Hematopoietic multipotent progenitor cell treated with erythropoietin and hydrocortisone succinate and interleukin-3 and kit ligand, for 4 days (in vitro differentiated cells): Measurements from ENCODE around the gene DENND1A.
"Not testable (repeated sequence)": the region's sequence is repeated elsewhere in the genome, so short reads cannot be mapped to it uniquely, and the experiment has no call there.

Experiments
- DNase-seq: peaks from one replicate; pipeline ENCODE4 v3.0.0-alpha.2; 2015

The DENND1A gene

DNA sequence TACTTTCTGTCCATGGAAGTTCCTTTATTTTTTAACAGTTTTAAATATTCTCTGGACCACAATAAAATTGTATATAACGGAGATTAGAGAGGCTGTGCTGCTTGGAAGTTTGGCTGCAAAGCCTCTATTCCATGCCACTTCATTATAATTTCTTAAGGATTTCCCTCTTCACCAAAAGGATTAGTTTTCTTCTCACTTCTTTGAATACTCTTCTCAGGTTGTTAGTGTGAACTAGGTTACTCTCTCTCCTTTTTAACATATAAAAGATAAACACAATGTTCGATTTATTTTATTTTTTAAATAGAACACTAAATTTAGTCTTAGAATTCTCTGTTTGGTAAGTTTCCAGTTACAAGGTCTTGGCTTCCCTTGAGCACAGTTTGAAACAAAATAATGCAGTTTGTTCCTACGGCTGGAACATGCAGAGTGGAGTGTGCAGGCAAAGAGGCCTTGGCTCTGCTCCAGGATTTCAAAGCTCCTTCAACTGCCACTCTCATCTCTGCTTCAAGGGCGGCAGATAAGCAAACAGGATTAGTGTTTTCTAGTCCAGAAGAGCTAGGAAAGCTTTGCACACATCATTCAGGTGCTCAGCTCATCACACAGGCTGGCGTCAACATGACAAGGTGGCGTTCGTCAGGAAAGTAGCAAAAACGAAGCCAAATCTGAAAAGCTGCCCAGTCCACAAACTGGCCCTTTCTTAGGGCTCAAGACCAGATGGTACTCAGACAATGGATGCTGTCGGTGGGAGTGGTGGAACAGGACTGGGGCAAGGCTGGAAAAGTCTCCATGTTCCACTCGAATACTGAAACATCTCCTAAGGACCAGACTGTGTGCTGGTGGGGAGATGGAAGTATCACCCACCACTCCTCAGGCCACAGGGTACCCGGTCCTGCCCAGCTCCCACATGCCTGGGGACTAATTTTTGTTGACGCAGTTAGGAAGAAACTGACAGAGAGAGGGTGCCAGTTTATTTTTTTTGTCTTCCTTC, 287.3 kb downstream of the DENND1A start:
- peak; percentile 61 for DNase-seq

DNA sequence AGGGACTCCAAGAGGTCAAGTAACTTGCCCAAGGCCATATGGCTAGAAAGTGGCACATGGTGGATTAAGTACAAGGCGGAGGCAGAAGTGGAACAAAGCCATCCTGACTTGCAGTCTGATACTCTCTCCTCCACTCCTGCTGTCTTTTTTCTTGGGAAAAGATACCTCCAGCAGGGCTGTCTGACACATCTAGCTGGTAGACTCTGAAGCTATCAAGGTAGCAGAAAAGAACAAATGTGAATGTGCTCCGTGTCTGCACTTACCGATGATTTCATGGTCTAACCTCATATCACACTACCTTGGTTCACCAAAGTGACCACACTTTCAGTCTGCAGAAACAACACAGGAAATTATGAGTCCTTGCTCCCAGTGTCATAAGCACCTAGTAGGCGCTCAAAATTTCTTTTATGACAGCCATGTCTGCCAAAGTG, 289.1 kb downstream of the DENND1A start:
- no peak for DNase-seq

DNA sequence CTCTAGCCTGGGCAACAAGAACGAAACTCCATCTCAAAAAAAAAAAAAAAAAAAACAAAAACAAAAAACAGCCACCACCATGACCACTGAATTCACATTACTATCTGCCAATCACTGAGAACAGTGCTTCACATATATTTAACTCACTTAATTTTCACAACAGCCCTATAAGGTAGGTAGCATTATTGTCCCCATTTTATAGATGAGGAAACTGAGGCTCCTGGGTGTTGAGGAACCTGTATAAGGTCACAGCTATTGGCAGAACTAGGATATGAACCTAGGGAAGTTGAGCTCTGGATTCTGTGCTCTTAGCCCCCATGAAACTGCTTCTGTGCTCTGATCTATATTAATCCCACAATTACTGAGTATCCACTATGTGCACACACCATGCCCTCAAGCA, 290.2 kb downstream of the DENND1A start:
- no peak for DNase-seq

DNA sequence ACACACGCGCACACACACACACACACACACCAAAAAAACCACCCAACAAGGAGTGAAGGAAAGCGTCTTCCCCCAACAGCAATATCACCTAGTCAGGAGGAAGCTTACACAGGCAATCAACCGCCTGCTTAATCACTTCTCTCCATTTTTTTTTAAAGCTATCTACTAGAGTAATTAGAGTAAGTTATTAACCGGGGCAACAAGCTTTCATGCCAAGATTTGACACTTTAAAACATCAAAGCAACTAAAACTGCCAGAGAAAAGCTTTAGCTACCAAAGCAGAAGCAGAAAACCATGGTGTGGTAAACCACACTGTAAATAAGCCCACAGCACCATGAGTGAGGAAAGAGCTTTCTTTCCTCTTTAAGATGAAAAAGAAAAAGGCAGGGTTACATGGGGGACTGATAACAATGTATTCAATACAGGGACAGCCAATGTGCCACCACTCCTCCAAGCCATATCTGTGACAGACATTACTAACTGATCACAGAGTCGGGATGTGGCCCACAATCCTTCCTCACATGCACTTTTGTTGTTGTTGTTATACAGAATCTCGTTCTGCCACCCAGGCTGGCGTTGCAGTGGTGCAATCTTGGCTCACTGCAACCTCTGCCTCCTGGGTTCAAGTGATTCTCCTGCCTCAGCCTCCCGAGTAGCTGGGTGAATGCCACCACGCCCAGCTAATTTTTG, 291.8 kb downstream of the DENND1A start:
- DNase-seq: peak; percentile 90

DNA sequence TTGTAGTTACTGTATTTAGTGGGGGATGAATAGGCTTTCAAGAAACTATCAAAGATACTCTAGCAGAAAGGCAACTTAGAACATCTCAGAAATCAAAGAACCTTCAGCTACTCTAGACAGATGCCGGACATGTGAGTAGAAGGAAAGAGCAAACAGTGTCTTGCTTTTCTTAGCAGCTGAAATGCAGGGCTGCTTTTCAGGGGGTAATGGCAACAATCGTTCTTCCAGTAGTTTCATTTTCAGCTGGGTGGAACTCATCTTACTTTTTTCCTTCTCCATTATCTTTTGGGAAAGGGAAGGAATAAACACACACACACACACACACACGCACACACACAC, 292.4 kb downstream of the DENND1A start:
- peak; percentile 11 for DNase-seq

DNA sequence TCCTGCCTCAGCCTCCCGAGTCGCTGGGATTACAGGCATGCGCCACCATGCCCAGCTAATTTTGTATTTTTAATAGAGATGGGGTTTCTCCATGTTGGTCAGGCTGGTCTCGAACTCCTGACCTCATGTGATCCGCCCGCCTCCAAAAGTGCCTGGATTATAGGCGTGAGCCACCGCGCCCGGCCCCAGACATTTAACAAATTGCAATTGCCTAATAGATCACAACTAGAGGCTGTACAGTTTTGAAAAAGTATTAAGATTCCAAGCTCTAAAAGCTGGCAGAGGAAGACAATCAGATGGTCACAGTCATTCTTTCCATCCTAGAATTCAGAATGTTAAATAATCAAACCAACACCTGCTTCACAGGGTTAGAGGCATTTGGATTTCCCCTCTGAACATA, 293.1 kb downstream of the DENND1A start:
- not testable (repeated sequence) for DNase-seq

DNA sequence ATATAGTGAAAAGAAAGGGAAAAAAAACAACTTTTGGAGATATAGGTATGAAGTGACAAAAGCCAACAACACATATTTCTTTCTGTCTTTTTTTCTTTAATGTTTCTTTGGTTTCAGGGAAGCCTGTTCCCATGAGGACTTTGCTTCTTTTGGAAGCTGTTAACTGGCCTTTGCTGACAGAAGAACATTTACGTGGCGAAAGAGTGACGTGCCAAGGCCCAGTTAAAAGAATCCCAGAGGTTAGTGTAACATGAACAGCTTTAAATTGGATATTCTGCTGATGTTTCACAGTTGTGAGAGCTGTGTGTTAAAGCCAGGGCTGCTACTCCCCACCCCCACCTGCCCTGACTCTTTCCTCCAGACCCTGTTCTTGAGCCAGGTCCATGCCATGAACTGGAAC, 298.1 kb downstream of the DENND1A start:
- no peak for DNase-seq

DNA sequence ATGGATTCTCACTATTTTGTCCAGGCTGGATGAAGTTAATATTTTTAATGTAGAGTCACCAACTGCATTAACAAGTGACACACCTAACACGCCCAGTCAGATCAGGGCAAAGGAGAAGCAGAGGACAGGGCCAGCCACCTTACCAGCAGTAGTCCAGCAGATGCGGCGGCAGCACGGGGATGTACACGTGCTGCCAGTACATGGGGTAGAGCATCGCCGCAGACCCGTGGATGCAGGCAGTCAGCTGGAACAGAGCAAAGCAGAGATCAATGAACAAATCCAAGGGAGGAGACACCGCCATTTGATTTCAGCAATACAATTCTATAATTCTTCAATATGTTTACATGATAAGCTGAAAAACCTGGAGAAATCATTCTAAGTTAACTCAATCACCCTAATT, 299.7 kb downstream of the DENND1A start:
- DNase-seq: no peak

DNA sequence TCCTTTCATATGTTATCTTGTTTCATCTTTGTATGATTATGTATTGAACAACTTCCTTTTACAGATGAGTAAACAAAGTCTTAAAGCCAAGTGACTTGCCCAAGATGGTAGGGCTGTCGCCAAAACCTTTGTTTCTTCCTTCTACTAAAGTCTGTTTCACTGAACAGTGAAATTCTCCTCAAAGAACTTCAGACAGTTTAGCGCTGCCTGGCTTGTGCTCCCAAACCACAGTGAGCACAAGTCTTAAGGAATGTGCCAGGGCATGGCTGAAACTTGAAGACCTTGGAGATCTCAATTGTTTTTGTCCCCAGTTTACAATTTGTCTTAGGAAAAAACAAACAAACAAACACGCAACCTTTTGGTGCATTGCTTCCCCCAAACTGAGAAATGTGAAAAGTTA, 300.4 kb downstream of the DENND1A start:
- no peak for DNase-seq

DNA sequence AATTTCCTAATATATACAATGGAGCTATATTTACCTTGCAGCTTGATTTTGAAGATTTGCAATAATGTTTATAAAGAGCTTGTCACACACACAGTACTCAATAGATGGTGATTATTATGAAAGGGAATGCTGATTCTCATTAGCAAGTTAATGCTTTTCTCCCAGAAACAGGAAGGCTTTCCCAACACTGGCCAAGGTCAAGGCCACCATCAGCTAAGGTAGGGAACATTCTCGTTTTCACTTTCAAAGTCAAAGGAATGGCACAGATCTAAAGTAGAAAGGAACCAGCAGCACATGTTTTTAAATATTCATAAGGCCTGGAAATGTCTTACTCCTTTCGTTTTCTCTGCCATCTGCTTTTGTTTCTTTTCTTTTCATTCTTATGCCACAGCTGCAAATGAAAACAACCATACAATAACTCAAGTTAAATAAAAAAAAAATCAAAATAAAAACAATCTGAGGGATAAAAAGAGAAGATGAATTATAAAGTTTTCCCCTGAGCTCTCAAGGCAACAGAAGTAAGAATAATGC, 307.1 kb downstream of the DENND1A start:
- DNase-seq: no peak

DNA sequence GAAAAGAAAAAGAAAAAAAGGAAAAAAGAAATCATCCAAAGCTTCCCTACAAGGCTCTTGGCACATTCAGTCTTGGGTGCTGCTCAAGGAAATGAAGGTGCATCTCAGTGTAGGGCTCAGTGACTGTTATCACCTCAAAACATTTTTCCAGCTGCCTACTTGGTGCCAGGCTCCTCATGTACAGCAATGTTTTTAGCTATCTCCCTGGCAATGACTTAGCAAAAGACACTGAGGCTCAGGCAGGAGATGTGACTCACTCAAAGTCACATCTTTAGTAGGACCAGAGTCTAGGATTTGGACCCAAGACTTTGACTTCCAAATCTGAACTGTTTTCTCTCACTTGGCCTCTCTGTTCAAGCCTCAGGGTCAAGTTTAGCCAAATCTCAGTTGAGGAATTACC, 309.7 kb downstream of the DENND1A start:
- peak; percentile 57 for DNase-seq

DNA sequence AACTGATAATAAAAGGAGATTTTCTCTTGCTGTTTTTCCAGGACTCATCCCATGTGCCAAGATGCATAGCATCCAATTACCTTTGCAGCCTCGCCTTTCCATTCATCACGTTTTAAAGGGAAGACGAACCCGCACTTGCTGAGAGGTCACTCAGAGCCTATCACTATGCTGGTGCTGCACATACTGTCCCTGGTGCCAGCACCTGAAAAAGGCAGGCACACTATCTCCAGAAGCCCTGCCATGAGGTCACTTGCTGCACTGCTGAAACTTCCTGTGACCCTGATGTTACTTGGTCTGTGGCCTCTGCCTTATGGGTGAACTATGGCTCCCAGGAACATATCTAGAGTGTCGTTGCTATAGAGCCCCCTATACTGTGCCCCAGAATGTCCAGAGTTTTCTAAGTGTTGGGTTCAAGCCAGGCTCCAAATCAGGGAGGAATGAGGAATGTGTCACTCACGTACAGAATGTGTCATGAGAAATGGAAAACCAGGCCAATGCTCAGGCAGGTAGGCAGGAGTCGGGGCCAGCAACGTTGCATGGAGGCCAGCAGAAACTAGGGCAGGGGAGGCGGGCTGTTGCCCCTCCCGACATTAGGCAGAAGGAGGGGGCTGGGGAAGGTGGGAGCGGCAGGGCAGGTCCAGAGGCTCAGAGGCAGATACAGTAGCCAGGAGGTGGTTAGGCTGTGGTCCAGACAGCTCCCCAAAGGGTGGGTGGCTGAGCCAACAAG, 311.8 kb downstream of the DENND1A start:
- DNase-seq: no peak

DNA sequence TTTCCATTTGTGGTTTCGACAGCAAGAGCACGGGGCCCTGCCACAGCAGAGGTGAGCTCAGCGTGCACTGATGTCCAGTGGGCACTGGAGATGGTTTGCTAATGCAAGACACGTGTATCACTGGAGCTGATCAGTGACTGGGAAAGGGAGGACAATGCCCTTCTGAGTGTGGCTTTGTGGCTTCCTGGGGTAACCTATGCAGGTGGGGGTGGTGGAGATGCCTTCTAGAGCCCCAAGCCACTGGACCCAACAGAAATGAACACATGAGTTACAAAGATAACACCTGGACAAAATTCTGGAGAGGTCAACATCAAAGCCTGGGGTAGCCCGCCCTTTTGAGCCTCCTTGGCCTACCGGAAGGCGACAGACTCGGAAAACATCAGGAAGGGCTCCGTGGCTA, 312.6 kb downstream of the DENND1A start:
- no peak for DNase-seq

DNA sequence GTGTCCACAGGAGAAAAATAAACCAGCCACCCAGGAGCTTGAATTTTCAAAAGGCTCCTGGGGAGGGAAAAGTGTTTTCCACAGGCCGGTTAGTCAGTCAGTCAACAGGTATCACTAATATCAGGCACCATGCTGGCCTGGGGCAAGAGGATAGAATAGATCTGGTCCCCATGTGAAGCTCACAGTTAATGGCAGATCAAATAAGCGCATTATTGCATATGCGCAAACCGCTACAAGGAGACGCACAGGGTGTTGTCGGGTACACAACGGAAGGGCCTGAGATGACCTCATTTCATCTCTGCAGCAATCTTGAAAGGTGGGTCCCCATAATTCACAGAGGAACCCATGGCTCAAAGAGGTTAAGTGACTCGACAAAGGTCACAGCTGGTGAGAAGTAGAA, 313.2 kb downstream of the DENND1A start:
- DNase-seq: no peak

DNA sequence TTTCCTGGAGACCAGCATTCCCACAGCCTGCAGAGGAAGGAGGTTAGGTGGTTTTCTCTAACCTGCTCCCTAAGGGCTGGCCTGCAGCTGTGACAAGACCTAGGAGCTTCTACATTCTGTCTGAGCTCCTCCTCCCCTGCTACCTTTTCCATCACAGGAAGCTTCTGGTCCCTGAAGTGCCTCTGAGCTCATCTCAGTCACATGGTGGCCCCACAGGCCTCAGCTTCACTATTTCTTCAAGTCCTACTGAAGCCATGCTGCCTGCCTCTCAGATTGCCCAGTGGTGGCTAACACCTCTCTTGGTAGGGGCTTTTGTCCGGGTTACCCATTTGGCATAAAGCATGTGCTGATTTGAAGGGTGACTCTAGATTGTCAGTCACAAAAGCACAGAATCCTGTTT, 314.5 kb downstream of the DENND1A start:
- peak; percentile 8 for DNase-seq

DNA sequence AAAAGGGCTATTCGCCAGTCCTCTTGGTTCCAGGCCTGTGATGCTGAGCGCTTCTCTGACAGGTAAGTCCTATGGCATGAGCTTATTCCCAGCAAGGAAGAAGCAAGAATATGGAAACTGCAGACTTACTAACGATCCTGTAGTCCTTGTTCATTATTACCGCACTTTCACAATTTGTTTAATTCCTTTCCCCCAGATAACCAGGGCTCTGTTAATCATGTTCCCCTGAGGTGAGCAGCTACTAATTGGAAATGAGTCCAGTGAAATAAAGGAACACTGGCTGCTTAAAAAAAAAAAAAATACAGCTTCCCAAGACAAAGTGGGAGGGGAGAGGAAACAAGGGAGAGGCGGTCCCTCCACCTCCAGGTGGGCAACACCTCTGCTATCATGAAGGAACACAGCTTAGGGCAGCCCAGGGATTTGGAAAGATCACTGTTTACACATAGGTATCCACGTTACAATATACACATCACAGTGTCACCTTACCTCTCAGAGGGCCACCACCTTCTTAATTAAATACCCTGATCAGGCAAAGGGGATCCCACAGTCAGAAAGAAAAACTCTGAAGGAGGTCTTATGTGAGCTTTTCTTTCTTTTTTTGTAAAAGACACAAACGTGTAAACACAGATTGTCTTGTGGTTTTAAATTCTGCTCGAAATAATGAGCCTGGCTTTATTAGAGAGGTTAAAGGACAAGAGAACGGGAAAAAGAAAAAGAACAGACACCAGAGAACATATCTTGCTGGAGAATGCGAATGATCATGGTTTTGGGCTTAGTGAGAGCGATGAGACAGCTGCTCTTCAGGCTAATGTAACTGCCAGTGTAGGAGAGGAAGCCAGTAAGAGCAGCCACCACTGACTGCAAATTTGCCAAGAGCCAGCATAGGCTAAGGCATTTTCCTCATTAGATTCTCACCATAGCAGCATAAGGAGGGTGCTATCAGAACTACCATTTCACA, 315.3 kb downstream of the DENND1A start:
- no peak for DNase-seq

DNA sequence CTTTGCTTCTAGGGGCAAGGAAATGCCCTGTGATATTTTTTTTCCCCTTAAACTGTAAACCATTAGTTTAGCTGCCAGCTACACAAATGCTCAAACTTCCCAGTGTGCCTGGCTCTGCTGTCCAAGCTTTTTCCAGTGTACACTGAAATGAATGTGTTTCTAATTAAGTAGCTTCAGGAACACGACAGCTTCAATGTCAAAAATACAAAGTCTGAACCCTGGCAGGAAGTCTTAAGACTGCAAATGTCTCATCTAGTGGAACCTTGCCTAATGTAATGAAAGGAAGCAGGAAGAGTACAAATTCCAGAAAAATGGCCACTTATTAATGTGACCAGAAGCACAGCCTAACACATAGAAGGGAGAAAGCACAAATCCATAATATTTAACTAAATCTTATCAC, 318.7 kb downstream of the DENND1A start:
- no peak for DNase-seq

DNA sequence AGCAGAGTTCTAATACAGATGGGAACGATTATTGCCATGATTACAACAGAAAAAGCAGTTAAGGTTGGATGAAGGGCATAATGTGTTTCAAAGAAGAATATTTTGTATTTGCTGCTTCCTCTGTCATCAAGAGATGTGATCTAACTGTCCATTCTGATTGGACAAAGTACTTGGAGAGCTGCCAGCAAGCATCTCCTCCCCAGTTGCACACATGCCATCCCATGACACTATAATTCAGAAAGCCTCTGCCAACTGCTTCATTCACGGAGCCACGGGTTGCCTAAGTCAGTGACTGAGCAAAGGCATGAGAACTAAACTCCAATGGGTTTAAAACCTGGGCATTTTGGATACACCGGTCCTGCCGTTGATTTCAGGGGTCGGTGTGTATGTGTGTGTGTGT, 320.1 kb downstream of the DENND1A start:
- DNase-seq: peak; percentile 34

DNA sequence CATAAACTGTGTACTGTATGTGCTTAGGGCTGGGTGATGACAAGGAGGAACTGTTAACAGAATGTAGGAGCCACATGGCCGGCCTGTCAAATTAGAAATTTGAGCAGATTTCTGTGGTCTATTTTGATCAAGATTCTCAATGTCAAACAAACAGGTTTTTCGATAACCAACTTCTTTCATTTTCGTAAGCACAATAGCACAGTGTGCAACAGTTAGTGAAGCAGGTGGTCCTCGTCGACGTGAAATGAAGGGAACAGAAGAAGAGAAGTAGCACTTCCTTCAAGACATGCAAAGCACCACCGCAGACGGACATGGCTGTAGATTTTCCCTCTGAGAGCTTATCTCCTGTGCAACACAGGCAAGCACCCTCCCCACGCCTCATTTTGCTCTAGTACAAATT, 321.8 kb downstream of the DENND1A start:
- peak; percentile 18 for DNase-seq

DNA sequence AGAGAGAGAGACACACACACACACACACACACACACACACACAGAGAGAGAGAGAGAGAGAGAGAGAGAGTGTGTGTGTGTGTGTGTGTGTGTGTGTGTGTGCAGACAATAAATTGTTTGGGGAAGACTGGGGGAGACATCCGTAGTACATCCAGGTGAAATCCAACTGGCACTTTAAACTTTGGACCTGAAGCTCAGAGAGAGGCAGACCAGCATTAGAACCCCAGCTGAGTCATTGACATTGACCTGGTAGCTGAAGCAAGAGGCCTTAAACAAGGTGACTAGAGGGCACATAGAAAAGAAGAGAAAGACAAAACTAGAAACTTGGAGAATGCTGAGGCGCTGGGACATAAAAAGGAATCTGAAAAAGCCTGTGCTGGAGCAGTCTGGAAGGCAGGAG, 322.4 kb downstream of the DENND1A start:
- no peak for DNase-seq

DNA sequence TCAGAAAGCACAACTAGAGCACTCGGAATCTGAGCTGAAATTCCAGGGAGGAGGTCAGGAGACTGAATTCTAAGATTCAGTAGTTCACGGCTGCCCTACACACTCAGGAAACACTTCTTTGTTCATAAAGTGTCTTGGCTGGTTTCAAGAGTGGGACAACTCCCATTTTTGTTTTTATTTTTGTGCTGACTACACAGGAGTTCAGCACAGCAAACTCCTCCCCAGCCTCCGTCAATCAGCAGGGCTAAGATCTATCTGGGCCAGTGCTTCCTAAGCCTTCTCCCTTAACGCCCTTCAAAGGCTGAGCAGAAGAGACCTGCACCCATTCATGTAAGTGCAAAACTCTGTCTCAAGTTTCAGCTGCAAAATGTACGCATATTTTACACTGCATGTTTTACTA, 323.8 kb downstream of the DENND1A start:
- DNase-seq: no peak

DNA sequence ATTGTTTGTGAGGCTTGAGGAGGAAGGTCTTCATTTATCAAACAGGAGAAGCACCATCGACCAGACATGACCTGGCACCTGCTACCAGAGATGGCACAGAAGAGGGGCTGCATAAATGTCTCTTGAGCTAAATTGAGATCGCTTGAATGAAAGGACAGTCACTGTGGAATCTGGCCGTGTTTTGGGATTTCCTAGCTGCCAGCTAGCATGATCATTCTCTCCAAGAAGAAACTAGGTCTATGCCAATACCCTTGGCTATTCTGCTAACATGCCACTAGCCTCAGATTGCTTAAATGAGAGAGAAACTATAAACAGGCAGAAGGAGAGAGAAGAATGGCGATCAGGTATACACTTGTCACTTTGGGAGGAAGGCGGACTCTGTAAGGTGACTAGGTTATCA, 324.6 kb downstream of the DENND1A start:
- DNase-seq: no peak
